GM21390 (cell line): Measurements from ENCODE around the gene CCDC117.

Experiments used
- ATAC-seq: cut with Tn5 transposase; IDR thresholded peaks from one replicate; pipeline ENCODE4 v1.9.1; 2021; ENCODE audit not compliant: unreplicated experiment

The CCDC117 gene

GRCh38 chr22:28769394-28770085 is 3.0 kb upstream of the CCDC117 start:
- no peak for ATAC-seq

- no peak for ATAC-seq
These were observed 1.2 kb upstream of the CCDC117 start for GRCh38 chr22:28771195-28771791.

- ATAC-seq: peak; percentile 42
These were observed 969 bp downstream of the CCDC117 start for GRCh38 chr22:28773461-28773867.

GRCh38 chr22:28774378-28774777 is 1.9 kb downstream of the CCDC117 start:
- no peak for ATAC-seq

GRCh38 chr22:28779833-28780232 is 7.3 kb downstream of the CCDC117 start:
- ATAC-seq: no peak

GRCh38 chr22:28780296-28780695 is 7.8 kb downstream of the CCDC117 start:
- ATAC-seq: no peak

GRCh38 chr22:28783786-28784671 is 11.5 kb downstream of the CCDC117 start:
- no peak for ATAC-seq

- no peak for ATAC-seq
These were observed 16.1 kb downstream of the CCDC117 start for GRCh38 chr22:28788601-28789000.

GRCh38 chr22:28791124-28791523 is 18.6 kb downstream of the CCDC117 start:
- no peak for ATAC-seq

GRCh38 chr22:28791841-28792490 is 19.5 kb downstream of the CCDC117 start:
- ATAC-seq: peak; percentile 66

- peak; percentile 27 for ATAC-seq
These were observed 20.2 kb downstream of the CCDC117 start for GRCh38 chr22:28792491-28793383.

GRCh38 chr22:28793976-28794584 is 21.6 kb downstream of the CCDC117 start:
- no peak for ATAC-seq

GRCh38 chr22:28795071-28795693 is 22.7 kb downstream of the CCDC117 start:
- no peak for ATAC-seq

GRCh38 chr22:28795932-28796856 is 23.7 kb downstream of the CCDC117 start:
- ATAC-seq: no peak

- no peak for ATAC-seq
These were observed 26.5 kb downstream of the CCDC117 start for GRCh38 chr22:28798810-28799605.

- ATAC-seq: peak; percentile 22
These were observed 27.3 kb downstream of the CCDC117 start for GRCh38 chr22:28799606-28800307.
